Activated effector memory CD4-positive, alpha-beta T cell treated with Interleukin-2 at 50 U/mL for 16 hours (primary cell): ENCODE measurements around the gene HDAC5.
"Not testable (repeated sequence)": the region's sequence is repeated elsewhere in the genome, so short reads cannot be mapped to it uniquely, and the experiment has no call there.

Experiments used
- DNase-seq: peaks from one replicate; pipeline ENCODE4 v3.0.0-alpha.2; 2020

The HDAC5 gene

GRCh38 chr17:44066204-44066930 is 57.1 kb downstream of the HDAC5 start, which contains the start of gene LSM12:
TSS of gene LSM12 (minus strand) at chr17:44066671. CDS start at chr17:44066587, 84 bp downstream.
- peak; percentile 86 for DNase-seq

GRCh38 chr17:44065668-44066203 is 57.7 kb downstream of the HDAC5 start:
- peak; percentile 3 for DNase-seq

- no peak for DNase-seq
These were observed 59.5 kb downstream of the HDAC5 start for GRCh38 chr17:44063704-44064639.

- DNase-seq = no peak
These were observed 60.6 kb downstream of the HDAC5 start for GRCh38 chr17:44062871-44063270.

GRCh38 chr17:44061446-44061845 is 62.0 kb downstream of the HDAC5 start:
- no peak for DNase-seq

GRCh38 chr17:44059101-44059892 is 64.1 kb downstream of the HDAC5 start:
- DNase-seq = no peak

- no peak for DNase-seq
These were observed 70.1 kb downstream of the HDAC5 start for GRCh38 chr17:44053125-44053872.

GRCh38 chr17:44049294-44050060 is 74.0 kb downstream of the HDAC5 start:
- no peak for DNase-seq

GRCh38 chr17:44046893-44047292 is 76.5 kb downstream of the HDAC5 start:
- DNase-seq = not testable (repeated sequence)

- DNase-seq = no peak
These were observed 78.0 kb downstream of the HDAC5 start for GRCh38 chr17:44045486-44045885.

- DNase-seq = no peak
These were observed 79.4 kb downstream of the HDAC5 start for GRCh38 chr17:44044071-44044470.

GRCh38 chr17:44043272-44043696 is 80.2 kb downstream of the HDAC5 start:
- no peak for DNase-seq

GRCh38 chr17:44039829-44040635 is 83.4 kb downstream of the HDAC5 start:
- no peak for DNase-seq

GRCh38 chr17:44038604-44039011 is 84.8 kb downstream of the HDAC5 start:
- DNase-seq = no peak

- no peak for DNase-seq
These were observed 86.0 kb downstream of the HDAC5 start for GRCh38 chr17:44037471-44037870.

GRCh38 chr17:44034688-44035087 is 88.8 kb downstream of the HDAC5 start:
- DNase-seq = not testable (repeated sequence)

- no peak for DNase-seq
These were observed 89.5 kb downstream of the HDAC5 start for GRCh38 chr17:44033861-44034408.

- DNase-seq = no peak
These were observed 93.0 kb downstream of the HDAC5 start for GRCh38 chr17:44030482-44030881.

GRCh38 chr17:44029736-44030135 is 93.7 kb downstream of the HDAC5 start:
- DNase-seq = no peak
